ENCODE results near the gene SLC35F3.
"Not testable (repeated sequence)": the region's sequence is repeated elsewhere in the genome, so short reads cannot be mapped to it uniquely, and the experiment has no call there.

The SLC35F3 gene

DNA sequence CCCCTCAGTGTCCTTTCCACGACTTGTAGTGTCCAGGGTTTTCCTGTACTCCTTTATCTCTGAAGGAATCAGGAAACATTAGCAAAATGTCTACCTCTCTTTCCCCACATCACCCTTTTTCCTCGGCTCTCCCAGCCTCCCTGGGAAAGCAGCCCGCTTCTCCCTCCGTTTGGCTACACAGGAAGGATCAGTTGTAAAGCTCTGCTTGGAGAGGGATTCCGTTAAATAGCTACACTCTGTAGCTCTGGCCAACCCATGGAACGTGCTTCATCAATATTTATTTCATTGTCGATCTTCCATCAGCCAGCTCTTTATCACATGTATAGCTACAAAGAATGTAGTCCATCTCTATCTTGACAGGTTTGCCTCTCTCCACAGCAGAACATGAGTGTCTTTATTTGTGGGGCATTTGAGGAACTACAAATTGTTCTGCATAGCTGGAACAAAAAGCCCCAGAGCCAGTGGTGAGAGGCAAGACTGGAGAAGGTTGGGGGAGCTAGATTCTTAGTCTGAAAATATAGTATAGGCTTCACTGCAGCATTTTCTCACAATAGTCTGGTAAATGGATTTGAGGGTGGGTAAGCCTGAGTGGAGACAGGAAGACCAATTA is 191.8 kb downstream of the SLC35F3 start:
- H3K4me1 Mint-ChIP-seq: no peaks in the 10 kb centered on the region
- no peak overlapping the region for H3K27ac Mint-ChIP-seq
- H3K4me3 Mint-ChIP-seq: no peak overlapping the region
- no peaks in the 10 kb centered on the region for H3K36me3 Mint-ChIP-seq
- H3K9me3 Mint-ChIP-seq: peaks cover 1% of the 10 kb centered on the region
- no peak for DNase-seq (ENCODE audit: low spot score in 2 of 2)
- H3K27me3 Mint-ChIP-seq: peaks cover 4% of the 10 kb centered on the region
- no peak for ATAC-seq (ENCODE audit: low read depth)

GRCh38 chr1:234102583-234102982 is 198.1 kb downstream of the SLC35F3 start:
- H3K9me3 Mint-ChIP-seq: no peaks in the 10 kb centered on the region
- H3K4me1 Mint-ChIP-seq: no peaks in the 10 kb centered on the region
- peaks cover 6% of the 10 kb centered on the region for H3K27me3 Mint-ChIP-seq
- no peak overlapping the region for H3K4me3 Mint-ChIP-seq
- no peaks in the 10 kb centered on the region for H3K36me3 Mint-ChIP-seq
- ATAC-seq (ENCODE audit: low read depth) (no peak), DNase-seq (ENCODE audit: low spot score in 2 of 2) (no peak)
- H3K27ac Mint-ChIP-seq: no peak overlapping the region

GRCh38 chr1:234103198-234103597 is 198.7 kb downstream of the SLC35F3 start:
- Mint-ChIP-seq H3K27me3 (peaks cover 6% of the 10 kb centered on the region), H3K4me3 (no peak overlapping the region), H3K27ac (no peak overlapping the region), H3K4me1 (no peaks in the 10 kb centered on the region), H3K9me3 (no peaks in the 10 kb centered on the region), H3K36me3 (no peaks in the 10 kb centered on the region)
- ATAC-seq (ENCODE audit: low read depth) (no peak), DNase-seq (ENCODE audit: low spot score in 2 of 2) (no peak)

- H3K36me3 Mint-ChIP-seq: no peaks in the 10 kb centered on the region
- H3K27me3 Mint-ChIP-seq: peaks cover 8% of the 10 kb centered on the region
- H3K9me3 Mint-ChIP-seq: no peaks in the 10 kb centered on the region
- no peaks in the 10 kb centered on the region for H3K4me1 Mint-ChIP-seq
- ATAC-seq (ENCODE audit: low read depth): no peak
- H3K27ac Mint-ChIP-seq: no peak overlapping the region
- no peak for DNase-seq (ENCODE audit: low spot score in 2 of 2)
- no peak overlapping the region for H3K4me3 Mint-ChIP-seq
These were observed 201.6 kb downstream of the SLC35F3 start for GRCh38 chr1:234106032-234106431.

DNA sequence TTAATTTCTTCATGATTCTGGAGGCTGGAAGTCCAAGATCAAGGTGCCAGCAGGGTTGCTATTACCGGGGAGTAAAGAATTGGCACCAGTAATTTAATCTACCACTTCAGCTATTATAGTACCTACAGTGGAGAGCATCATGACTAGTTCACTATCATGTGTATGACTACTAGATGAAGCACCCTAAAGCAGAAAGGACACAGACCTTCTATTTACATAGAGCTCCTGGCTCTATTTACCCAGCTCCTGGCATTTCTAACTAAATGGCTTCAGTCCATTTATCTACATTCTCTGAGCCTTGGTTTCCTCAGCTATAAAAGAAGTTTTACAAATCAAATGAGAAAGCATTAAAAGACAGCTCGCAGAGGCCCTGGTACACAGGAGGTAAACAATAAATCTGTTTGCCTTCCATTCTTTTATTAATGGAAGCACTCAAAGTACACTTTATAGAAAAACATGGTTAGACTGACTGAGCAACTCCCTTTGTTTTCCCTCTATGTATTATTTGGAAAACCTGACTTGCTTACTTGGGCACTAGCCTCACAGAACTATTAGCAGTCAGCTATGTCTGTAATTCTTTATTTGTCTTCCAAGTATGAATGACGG is 203.0 kb downstream of the SLC35F3 start:
- no peak overlapping the region for H3K4me3 Mint-ChIP-seq
- no peak overlapping the region for H3K27ac Mint-ChIP-seq

DNA sequence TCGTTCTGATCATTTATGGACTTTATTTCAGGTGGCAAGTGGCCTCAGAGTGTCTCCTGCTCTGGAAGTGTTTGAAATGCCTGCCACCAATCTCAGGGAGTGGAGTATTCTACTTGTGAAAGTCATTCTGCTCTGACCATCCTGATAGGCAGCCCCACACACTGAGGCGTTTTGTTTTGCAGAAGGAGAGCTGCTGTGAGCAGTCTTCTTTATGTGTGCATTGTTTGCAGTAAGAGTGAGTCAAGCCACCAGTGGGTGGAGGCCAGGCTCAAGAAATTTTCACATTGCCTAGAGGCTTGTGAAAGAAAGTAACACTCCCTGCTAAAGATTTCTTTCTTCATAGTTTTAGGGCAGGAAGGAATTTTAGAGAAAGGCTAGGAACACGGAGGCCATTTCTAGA is 204.4 kb downstream of the SLC35F3 start:
- H3K27ac Mint-ChIP-seq: no peak overlapping the region
- DNase-seq (ENCODE audit: low spot score in 2 of 2) (no peak), ATAC-seq (ENCODE audit: low read depth) (no peak)
- no peaks in the 10 kb centered on the region for H3K9me3 Mint-ChIP-seq
- H3K36me3 Mint-ChIP-seq: no peaks in the 10 kb centered on the region
- H3K27me3 Mint-ChIP-seq: peaks cover 7% of the 10 kb centered on the region
- no peaks in the 10 kb centered on the region for H3K4me1 Mint-ChIP-seq
- no peak overlapping the region for H3K4me3 Mint-ChIP-seq

More for the DNA sequence above, 203.0 kb downstream of the SLC35F3 start:
- no peaks in the 10 kb centered on the region for H3K9me3 Mint-ChIP-seq
- peaks cover 7% of the 10 kb centered on the region for H3K27me3 Mint-ChIP-seq
- no peaks in the 10 kb centered on the region for H3K36me3 Mint-ChIP-seq
- DNase-seq (ENCODE audit: low spot score in 2 of 2) (no peak), ATAC-seq (ENCODE audit: low read depth) (no peak)
- H3K4me1 Mint-ChIP-seq: no peaks in the 10 kb centered on the region

GRCh38 chr1:234109840-234110239 is 205.4 kb downstream of the SLC35F3 start:
- Mint-ChIP-seq H3K27me3 (peaks cover 7% of the 10 kb centered on the region), H3K9me3 (no peaks in the 10 kb centered on the region), H3K4me3 (no peak overlapping the region), H3K36me3 (no peaks in the 10 kb centered on the region), H3K4me1 (no peaks in the 10 kb centered on the region), H3K27ac (no peak overlapping the region)
- ATAC-seq (ENCODE audit: low read depth) (no peak), DNase-seq (ENCODE audit: low spot score in 2 of 2) (no peak)

GRCh38 chr1:234111458-234112142 is 207.1 kb downstream of the SLC35F3 start:
- no peaks in the 10 kb centered on the region for H3K9me3 Mint-ChIP-seq

GRCh38 chr1:234114648-234115307 is 210.3 kb downstream of the SLC35F3 start:
- Mint-ChIP-seq H3K9me3 (no peaks in the 10 kb centered on the region), H3K4me1 (no peaks in the 10 kb centered on the region), H3K4me3 (no peak overlapping the region), H3K27me3 (peaks cover 7% of the 10 kb centered on the region), H3K27ac (no peak overlapping the region), H3K36me3 (no peaks in the 10 kb centered on the region)
- ATAC-seq (ENCODE audit: low read depth): no peak
- peak in 1 of 2 donors; percentile 10 for DNase-seq (ENCODE audit: low spot score in 2 of 2)

More at GRCh38 chr1:234111458-234112142, 207.1 kb downstream of the SLC35F3 start:
- ATAC-seq (ENCODE audit: low read depth) (no peak), DNase-seq (ENCODE audit: low spot score in 2 of 2) (no peak)
- Mint-ChIP-seq H3K27ac (no peak overlapping the region), H3K27me3 (peaks cover 10% of the 10 kb centered on the region), H3K36me3 (no peaks in the 10 kb centered on the region), H3K4me1 (no peaks in the 10 kb centered on the region), H3K4me3 (no peak overlapping the region)

- no peak for ATAC-seq (ENCODE audit: low read depth)
- Mint-ChIP-seq H3K4me1 (no peaks in the 10 kb centered on the region), H3K9me3 (peaks cover 2% of the 10 kb centered on the region), H3K27me3 (peaks cover 5% of the 10 kb centered on the region), H3K27ac (no peak overlapping the region), H3K4me3 (no peak overlapping the region), H3K36me3 (peaks cover 2% of the 10 kb centered on the region)
- DNase-seq (ENCODE audit: low spot score in 2 of 2): no peak
These were observed 214.4 kb downstream of the SLC35F3 start for GRCh38 chr1:234118911-234119310.

GRCh38 chr1:234119431-234119830 is 215.0 kb downstream of the SLC35F3 start:
- H3K4me3 Mint-ChIP-seq: no peak overlapping the region
- H3K36me3 Mint-ChIP-seq: peaks cover 2% of the 10 kb centered on the region
- H3K4me1 Mint-ChIP-seq: no peaks in the 10 kb centered on the region
- no peak overlapping the region for H3K27ac Mint-ChIP-seq
- peaks cover 5% of the 10 kb centered on the region for H3K27me3 Mint-ChIP-seq
- no peak for ATAC-seq (ENCODE audit: low read depth)
- no peak for DNase-seq (ENCODE audit: low spot score in 2 of 2)
- peaks cover 2% of the 10 kb centered on the region for H3K9me3 Mint-ChIP-seq

DNA sequence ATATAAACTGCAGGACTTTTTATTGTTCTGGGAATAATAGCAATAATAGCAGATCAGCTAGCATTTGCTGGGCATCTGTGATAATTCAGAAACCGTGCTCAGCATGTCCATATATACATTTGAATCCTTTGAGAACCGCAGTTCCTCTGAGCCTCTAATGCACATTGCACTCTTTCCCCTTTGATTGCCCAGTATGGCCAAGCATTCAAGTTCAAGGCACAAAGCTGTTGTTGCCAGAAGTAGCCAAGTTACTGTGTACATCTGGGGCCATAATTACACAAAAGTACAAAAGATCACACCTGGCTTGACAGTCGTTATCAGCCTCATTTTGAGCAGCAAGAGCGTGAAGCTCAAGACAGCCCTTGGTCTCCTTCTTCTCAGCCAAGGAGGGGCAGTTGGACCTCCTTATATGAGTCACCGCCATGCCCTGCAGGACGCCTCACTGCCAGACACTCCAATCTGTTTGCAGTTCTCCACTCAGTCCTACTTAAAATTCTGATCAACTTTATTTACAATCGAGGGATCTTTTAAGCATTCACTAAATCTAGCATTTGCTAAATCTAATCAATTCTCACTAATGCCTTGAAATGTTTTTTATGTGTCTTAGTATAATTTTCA is 216.0 kb downstream of the SLC35F3 start:
- no peak for DNase-seq (ENCODE audit: low spot score in 2 of 2)
- H3K4me3 Mint-ChIP-seq: no peak overlapping the region
- peaks cover 2% of the 10 kb centered on the region for H3K36me3 Mint-ChIP-seq
- H3K27ac Mint-ChIP-seq: no peak overlapping the region
- peaks cover 2% of the 10 kb centered on the region for H3K9me3 Mint-ChIP-seq
- H3K27me3 Mint-ChIP-seq: peaks cover 6% of the 10 kb centered on the region
- ATAC-seq (ENCODE audit: low read depth): no peak
- peaks cover 3% of the 10 kb centered on the region for H3K4me1 Mint-ChIP-seq

- not testable (repeated sequence) for DNase-seq (ENCODE audit: low spot score in 2 of 2); H3K27ac Mint-ChIP-seq; H3K4me1 Mint-ChIP-seq; H3K36me3 Mint-ChIP-seq; H3K4me3 Mint-ChIP-seq; H3K9me3 Mint-ChIP-seq; ATAC-seq (ENCODE audit: low read depth)
- peaks cover 14% of the 10 kb centered on the region for H3K27me3 Mint-ChIP-seq
These were observed 217.2 kb downstream of the SLC35F3 start for GRCh38 chr1:234121659-234122058.

- not testable (repeated sequence) for H3K36me3 Mint-ChIP-seq; H3K4me1 Mint-ChIP-seq; H3K4me3 Mint-ChIP-seq; H3K27ac Mint-ChIP-seq; ATAC-seq (ENCODE audit: low read depth); H3K9me3 Mint-ChIP-seq; DNase-seq (ENCODE audit: low spot score in 2 of 2)
- H3K27me3 Mint-ChIP-seq: peaks cover 15% of the 10 kb centered on the region
These were observed 218.1 kb downstream of the SLC35F3 start for GRCh38 chr1:234122571-234122970.

Measured in memory B cell (primary cell).